Measurements from ENCODE around the gene RAD54L.

- TF ChIP-seq CTCF (IDR thresholded peaks at IDR 0.05; ENCODE audit: insufficient read depth, low read length, poor library complexity, severe bottlenecking) = no peak
- TF ChIP-seq EZH2phosphoT487 (conservative IDR thresholded peaks at IDR 0.05; ENCODE audit: low read length) = no peak
Measured at GRCh38 chr1:46219551-46220520, 27.7 kb upstream of the RAD54L start.
